H4 (cell line): ENCODE results near the gene SCCPDH. TPM values are rescaled to one million over a fixed set of nuclear protein-coding genes. Genes with fewer than 3 reads are reported as not detected.

Experiments used
- DNase-seq: peaks from one replicate; pipeline ENCODE4 v3.0.0-alpha.2; 2015; ENCODE audit warnings: low spot score
- total RNA-seq: library from RNA; depleted of rRNA; stranded (reverse); fragments of >200 nt; shearing (Covaris generic); gene quantifications from 2 replicates; pipeline ENCODE4 v1.2.3, GENCODE V29; 2014

Gene SCCPDH
- total RNA-seq, 1 experiment from 2014 or later, result 36.1 TPM

DNA sequence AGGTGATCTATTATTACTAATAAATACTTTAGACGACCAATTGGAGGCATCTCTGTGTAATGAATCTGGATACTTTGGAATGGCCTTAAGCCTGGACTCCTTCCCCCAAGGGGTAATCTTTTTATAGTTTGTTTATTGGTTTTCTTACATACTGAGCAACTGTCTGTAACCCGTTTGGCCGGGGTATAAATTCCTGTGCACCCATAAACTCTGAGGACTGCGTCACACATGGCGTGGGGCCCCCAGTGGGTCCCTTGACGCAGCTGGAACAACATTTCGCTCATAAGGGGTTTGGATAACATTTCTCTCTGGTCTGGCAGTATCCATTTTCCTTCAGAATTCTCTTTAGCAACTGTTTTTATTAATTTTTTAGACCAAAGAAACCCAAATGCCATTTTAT is 26.5 kb downstream of the SCCPDH start:
- no peak for DNase-seq

GRCh38 chr1:246753670-246754535 is 29.7 kb downstream of the SCCPDH start:
- peak; percentile 13 for DNase-seq

- DNase-seq, result no peak
Observed at GRCh38 chr1:246755419-246755818, 31.2 kb downstream of the SCCPDH start.

GRCh38 chr1:246760422-246761347 is 36.5 kb downstream of the SCCPDH start:
- DNase-seq, result no peak

DNA sequence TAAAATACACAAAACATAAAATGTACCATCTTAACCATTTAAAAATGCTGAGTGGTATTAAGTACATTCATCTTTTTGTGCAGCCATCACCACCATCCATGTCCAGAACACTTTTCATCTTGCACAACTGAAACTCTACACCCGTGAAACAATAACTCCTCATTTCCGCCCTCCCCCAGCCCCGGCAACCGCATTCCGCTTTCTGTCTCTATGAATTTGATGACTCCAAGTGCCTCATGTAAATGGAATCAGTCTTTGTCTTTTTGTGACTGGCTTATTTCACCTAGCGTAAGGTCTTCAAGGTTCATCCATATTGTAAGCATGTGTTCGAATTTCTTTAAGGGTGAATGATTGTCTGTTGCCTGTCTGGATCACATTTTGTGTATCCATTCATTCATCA is 37.2 kb downstream of the SCCPDH start:
- no peak for DNase-seq

- no peak for DNase-seq
Observed at GRCh38 chr1:246765521-246765920, 41.3 kb downstream of the SCCPDH start.

DNA sequence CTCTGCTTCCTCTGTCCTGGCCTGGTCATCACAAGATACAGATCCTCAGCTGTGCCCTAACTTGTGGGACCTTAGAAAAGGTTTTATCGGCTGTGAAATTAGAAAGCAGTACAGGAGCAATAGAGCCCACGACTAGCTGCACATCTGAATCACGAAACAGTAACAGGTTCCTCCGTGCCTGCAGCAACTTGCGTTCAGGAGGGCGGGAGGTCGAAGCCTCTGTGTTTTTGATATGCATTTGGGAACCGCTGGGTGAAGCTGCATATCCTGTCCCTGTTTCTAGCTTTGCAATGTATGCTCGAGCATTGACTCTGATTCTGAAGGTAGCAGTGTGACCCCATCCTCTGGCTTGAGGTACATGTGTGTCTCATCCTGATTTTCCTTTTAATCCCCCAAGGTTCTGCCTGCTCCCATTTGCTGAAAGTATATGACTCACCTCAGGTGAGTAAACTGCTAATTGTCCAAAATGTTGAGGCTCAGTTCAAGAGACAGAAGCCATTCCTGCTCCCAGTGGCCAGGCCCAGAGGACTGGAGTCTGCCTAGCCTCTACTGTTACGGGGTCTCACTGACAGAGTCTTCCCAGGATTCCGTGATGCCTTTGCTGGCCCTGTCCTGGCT is 44.3 kb downstream of the SCCPDH start:
- no peak for DNase-seq

DNA sequence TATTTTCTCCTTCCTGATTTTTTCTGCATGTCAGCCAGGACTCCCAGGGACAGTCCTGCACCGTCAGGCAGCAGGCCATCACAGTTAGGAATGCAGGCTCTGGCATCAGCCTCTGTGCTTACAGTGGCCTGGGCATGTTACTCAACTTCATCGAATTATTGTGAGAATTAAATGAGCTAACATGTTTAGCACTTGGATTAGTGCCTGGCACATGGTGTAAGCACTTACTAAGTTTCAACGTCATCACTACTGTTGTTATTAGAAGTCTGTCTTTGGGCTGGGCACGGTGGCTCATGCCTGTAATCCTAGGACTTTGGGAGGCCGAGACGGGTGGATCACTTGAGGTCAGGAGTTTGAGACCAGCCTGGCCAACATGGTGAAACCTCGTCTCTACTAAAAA is 45.1 kb downstream of the SCCPDH start:
- peak; percentile 56 for DNase-seq

GRCh38 chr1:246771366-246771765 is 47.2 kb downstream of the SCCPDH start:
- DNase-seq, result no peak

DNA sequence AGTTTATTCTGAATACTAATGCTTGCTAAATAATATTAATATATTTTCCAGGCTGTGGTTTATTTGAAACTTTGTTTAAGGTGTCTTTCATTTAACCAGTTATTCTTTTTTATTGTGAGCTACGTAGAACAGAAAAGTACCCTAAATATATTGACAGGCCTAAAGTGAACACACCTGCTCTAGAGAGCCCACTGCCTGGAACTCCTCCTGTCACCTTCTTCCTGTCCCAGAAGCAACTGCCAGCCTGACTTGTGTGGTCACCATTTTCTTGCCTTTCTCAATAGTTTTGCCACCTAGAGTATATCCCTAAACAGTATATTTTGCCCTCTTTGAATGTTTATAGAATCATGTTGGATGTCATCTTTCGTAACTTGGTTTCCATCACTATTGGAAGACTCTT is 48.5 kb downstream of the SCCPDH start:
- DNase-seq, result no peak

DNA sequence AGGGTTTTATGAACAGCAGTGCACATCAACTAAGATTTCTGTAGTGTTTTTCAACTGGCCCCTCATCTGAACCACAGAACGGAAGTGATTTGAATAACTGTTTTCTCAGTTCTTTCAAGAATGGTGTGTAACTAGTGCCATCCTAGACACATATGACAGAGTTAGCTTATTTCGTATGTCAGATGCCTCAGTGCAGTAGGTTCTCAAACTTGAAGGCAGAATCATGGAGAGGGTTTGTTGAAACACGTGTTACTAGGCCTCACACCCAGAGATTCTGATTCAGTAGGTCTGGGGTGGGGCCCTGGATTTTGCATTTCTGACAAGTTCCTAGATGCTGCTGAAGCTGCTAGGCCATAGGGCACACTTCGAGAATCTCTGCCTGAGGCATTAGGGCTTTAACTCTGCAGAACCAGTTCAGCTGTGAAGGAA is 49.0 kb downstream of the SCCPDH start:
- DNase-seq, result no peak

DNA sequence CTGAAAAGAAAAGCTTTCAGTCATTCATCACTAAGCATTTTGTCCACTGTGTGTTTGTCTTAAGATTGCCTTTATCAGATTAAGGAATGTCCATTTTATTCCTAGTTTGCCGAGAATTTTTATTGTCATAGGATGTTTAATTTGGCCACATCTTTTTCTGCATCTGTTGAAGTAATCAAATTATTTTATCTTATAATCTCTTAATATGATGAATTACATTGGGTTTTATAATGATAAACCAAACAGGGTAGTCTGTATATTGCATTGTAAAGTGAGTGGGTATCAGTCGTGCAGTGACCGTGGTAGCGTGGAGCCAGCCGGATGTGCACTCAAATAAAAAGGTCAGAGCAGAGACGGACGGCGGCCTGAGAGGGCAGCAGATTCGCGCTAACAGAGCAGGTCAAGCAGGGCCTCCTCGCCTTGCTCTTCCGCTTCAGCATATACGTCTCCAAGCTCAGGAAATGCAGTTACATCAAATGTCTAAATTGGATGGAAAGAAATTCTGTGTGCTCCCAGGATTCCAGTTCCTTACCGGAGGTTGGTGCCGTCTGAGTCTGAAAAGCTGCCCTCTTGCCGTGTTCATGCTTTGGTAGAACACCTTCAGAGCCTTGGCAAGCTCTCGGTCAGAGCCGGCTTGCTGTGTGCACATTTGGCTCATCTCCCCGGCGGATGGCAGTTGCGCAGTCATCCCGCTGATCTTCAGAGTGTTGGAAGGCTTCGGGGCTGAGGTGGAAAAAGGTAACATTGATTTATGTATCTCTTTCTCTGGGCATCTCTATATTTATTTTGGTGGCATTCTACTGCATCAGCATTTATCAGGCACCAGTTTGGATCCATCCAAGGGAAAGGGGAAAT is 51.5 kb downstream of the SCCPDH start:
- no peak for DNase-seq

- no peak for DNase-seq
Observed at GRCh38 chr1:246776923-246777322, 52.7 kb downstream of the SCCPDH start.

- no peak for DNase-seq
Observed at GRCh38 chr1:246778663-246779062, 54.5 kb downstream of the SCCPDH start.

DNA sequence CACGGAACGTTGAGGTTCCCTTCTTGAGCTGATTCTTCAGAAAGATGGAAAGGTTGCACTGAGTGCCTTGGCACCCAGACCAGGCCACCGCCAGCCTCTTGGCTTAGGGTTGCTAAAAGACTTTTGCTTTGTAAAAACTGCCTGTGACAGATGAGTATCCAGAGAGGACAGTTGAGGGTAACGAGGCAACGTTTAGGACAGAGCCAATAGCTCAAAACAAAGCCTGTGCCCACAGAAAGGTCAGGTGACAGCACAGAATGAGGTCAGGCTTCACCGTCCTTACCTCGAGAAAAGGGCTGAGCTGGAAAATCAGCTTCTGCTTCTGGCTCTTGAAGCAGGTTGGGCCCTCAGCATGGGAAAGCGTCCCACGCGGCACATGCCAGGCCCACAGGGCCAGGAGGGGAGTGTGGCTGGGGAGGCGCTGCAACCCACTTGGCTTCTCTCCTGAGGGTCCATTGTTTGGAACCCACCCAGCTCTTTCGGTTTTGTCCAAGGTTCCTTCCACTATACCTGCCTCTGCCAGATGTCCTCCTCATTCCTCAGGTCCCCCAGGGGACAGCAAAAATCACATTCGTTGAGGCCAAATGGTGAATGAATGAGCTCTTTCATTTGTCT is 55.5 kb downstream of the SCCPDH start:
- DNase-seq, result no peak

DNA sequence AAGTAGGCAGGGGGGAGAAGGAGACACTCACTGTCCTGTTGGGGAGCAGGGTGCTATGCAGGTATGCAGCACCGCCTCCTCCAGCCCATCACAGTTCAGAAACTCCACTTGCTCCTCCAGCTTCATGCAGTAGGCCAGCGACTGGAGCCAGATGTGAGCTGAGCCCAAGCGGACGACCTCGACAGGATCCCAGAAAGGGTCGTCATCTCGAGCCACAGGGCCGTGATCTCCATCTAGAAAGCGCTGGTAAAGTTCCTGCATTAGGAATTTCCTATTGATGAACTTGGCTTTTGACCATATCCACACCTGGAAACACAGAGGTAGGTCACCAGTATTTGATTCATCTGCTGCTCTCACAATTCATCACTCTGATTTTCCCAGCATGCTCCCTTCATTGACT is 56.1 kb downstream of the SCCPDH start:
- DNase-seq, result no peak

DNA sequence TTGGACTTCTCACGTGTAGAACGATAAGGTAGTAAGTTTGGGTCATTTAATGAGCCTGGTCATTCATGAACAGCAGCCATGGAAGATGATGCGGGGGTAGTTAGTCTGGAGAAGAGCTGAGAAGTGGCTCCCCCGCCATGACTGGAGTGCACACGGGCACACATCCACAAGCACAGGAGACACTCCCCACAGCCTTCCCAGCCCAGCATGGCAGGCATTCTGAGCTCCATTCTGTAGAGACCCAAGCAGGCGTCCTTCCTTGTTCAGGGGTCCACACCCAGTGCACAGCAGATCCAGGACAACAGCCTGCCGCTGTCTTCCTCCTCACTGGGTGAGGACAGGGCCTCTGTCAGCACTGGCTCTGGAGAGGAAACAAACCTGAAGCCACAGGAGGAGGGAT is 57.0 kb downstream of the SCCPDH start:
- DNase-seq, result no peak

GRCh38 chr1:246782120-246782900 is 58.1 kb downstream of the SCCPDH start:
- DNase-seq, result peak; percentile 99

- DNase-seq, result no peak
Observed at GRCh38 chr1:246784621-246785493, 60.6 kb downstream of the SCCPDH start.
